H1 (cell line): ENCODE data around the gene HYAL1. TPM values are rescaled to one million over a fixed set of nuclear protein-coding genes. Genes with fewer than 3 reads are reported as not detected.
A peak's percentile ranks its signal among the peaks of the same experiment; 100 is the strongest.

ENCODE experiments used
- BCL11A ChIP-seq, 2 experiments: IDR thresholded peaks; one replicate each; pipeline ENCODE4 v1.6.1; 2011; ENCODE audit warnings: low read depth in 2 of 2, low read length in 2 of 2, mild to moderate bottlenecking in 2 of 2
- CHD7 ChIP-seq: fragments of 300-600 bp; sonication (generic); IDR thresholded peaks from 2 replicates; pipeline ENCODE4 v1.7.1; 2012; ENCODE audit warnings: low read length, moderate library complexity, mild to moderate bottlenecking, inconsistent platforms; ENCODE audit not compliant: insufficient replicate concordance
- CTCF ChIP-seq, 3 experiments: IDR thresholded peaks; 1 replicate in 2 of 3; 2 replicates in 1 of 3; pipeline versions ENCODE4 v1.5.1 to v1.6.1; 2011; ENCODE audit warnings: low read length in 3 of 3, mild to moderate bottlenecking in 3 of 3, inconsistent platforms in 2 of 3, low read depth in 1 of 3, moderate library complexity in 1 of 3; ENCODE audit not compliant: insufficient read depth in 1 of 3; ENCODE audit errors: control extremely low read depth in 1 of 3
- GTF2F1 ChIP-seq: IDR thresholded peaks from 2 replicates; pipeline ENCODE4 v1.6.1; 2012; ENCODE audit warnings: low read depth, low read length, improper control_type of control experiment, borderline replicate concordance
- HDAC6 ChIP-seq: IDR thresholded peaks from one replicate; pipeline ENCODE4 v1.7.1; 2012; ENCODE audit warnings: low read depth, mild to moderate bottlenecking, inconsistent platforms, low read length, moderate library complexity
- KDM1A ChIP-seq: fragments of 200-600, 300-600 bp; sonication (generic); IDR thresholded peaks from 2 replicates; pipeline ENCODE4 v1.7.1; 2016; ENCODE audit warnings: mild to moderate bottlenecking, low read length, borderline replicate concordance
- KDM4A ChIP-seq: IDR thresholded peaks from one replicate; pipeline ENCODE4 v1.7.1; 2012; ENCODE audit warnings: low read depth, mild to moderate bottlenecking, moderate library complexity, low read length, inconsistent platforms; ENCODE audit not compliant: severe bottlenecking
- polyA plus RNA-seq, 7 experiments: library from polyadenylated mRNA; depleted of rRNA in 3 of 7; stranded (reverse) in 5 of 7; unstranded in 2 of 7; fragments of >200 nt in 5 of 7; fragments of 200-250 nt in 2 of 7; gene quantifications; 1 replicate in 5 of 7; 2 replicates in 1 of 7; 4 replicates in 1 of 7; pipeline versions ENCODE4 v1.2.1 to v1.2.3, GENCODE V29; 2011 to 2013; ENCODE audit warnings: missing spikeins in 2 of 7, mixed read lengths in 2 of 7
- total RNA-seq: library from RNA; stranded (reverse); fragmentation: NEBNext Ultra II Directional; extraction: Animal tissue kit (Norgen Biotek cat#: 25700); gene quantifications from 2 replicates; pipeline ENCODE4 v1.2.1, GENCODE V29; 2021

Gene HYAL1
- total and polyA plus RNA-seq, 2 of the 8 experiments (the other 6 are each of a cell fraction or from before 2014, with no cell fraction given): 2.0 to 5.4 TPM

- TF ChIP-seq CHD7: no peak
- no peak for TF ChIP-seq HDAC6
- peak in 2 of 3 experiments; percentile 98 to 99; a peak in 3 of 4 replicates for TF ChIP-seq CTCF (IDR thresholded peaks at IDR 0.05; ENCODE audit: control extremely low read depth in 1 of 3, insufficient read depth in 1 of 3, low read depth in 1 of 3, low read length in 3 of 3)
- no peak for TF ChIP-seq BCL11A (IDR thresholded peaks at IDR 0.05; ENCODE audit: low read depth in 2 of 2, low read length in 2 of 2)
- TF ChIP-seq KDM1A: no peak
- TF ChIP-seq KDM4A: no peak
- TF ChIP-seq GTF2F1: no peak
Observed at GRCh38 chr3:50272911-50273688, 30.3 kb downstream of the HYAL1 start (continued).
